SH-SY5Y (cell line): ENCODE results near the gene PRKCH.

ENCODE experiments used
- GATA2 ChIP-seq: IDR thresholded peaks from 2 replicates; pipeline ENCODE4 v1.6.1; 2011; ENCODE audit warnings: mild to moderate bottlenecking, low read depth, low read length
- GATA3 ChIP-seq: IDR thresholded peaks from 2 replicates; pipeline ENCODE4 v1.6.1; 2011; ENCODE audit warnings: low read depth, mild to moderate bottlenecking, low read length, moderate library complexity

The PRKCH gene

DNA sequence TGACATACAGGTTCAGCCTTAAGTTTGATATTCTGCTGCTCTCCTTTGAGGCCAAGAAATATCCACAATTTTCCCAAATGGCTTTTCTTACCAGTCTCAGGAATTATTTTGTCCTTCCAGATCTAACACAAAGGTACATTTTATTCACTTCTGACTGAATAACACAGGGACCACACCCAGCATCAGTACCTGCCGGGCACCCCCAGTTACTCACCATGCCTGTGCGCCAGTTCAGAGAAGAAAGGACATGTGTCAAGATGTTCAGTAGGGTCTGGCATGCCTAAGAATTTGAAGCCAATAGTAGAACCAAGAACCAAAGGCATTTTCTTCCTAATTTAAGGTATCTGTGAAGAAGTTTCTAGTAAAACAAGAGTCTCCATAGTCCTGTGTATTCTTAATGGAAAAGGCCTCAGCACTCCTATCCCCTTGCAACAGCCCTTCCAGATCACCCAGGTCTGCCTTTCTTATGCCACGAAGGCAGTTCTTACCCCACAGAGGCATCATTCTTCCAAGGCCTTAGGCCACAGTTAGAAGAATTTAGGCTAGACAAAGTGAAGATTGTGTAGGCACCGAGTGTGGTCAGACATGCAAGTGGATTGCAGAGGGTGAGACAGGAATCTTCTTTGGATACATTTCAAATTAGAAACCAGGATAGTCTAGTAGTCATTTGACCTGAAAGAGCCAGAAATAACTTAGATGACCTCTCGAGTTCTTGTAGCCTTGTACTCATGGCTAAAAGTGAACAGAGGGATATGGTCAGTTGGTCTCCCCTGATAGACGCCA, 233.9 kb downstream of the PRKCH start:
- no peak for TF ChIP-seq GATA3
- no peak for TF ChIP-seq GATA2

DNA sequence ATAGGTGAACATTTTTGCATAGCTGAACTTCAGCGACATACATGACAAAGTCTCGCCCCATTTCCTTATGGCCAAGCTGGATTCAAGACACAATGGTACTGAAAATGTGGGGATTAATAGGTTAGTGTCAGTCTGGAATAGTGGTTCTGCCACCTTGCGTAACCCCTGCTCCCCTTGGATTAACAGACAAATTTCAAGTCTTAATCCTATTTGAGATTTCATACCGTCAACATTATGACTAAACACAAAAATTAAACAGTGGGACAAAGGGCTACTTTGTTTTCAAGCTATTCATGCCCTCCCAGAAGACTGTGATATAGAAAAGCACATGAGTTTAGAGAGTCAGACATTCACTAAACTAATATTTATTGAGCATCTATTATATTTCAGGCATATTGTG, 235.1 kb downstream of the PRKCH start:
- no peak for TF ChIP-seq GATA3
- no peak for TF ChIP-seq GATA2

DNA sequence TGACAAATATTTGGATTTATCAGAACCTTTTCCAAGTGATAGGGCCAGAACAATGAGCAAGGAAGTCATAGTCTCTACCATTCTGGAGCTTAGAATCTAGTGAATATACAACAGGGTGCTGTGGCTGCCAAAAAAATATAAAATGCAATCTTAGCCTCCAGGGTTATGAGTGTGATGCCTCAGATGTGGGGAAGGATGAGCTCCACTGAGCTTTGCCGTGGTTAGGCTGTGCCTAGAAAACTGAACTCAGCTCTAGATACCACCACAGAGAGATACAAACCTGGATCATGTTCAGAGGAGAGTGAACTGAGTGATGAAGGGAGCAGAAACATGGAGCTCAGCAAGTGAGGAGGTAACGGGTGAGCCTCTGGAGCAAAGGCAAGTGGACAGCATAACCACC, 235.9 kb downstream of the PRKCH start:
- TF ChIP-seq GATA2: no peak
- no peak for TF ChIP-seq GATA3

DNA sequence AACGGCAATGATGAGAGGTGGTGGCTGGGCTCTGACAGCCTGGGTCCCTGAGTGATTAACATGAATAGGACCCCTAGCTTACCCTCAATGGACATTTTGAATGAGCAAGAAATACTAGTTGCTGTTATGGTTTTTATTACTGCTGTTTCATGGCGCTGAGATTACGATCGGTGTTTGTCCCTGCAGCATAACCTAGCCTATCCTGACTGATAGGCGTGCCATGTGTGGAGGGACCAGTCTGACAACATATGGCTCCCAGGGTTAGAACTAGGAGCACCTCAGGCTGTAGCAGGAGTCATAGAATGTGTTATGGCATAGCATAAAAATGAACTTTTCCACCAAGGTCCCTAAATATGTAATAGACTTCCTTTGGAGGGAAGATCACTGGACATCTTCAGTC, 236.5 kb downstream of the PRKCH start:
- TF ChIP-seq GATA2 (no peak), GATA3 (no peak)

DNA sequence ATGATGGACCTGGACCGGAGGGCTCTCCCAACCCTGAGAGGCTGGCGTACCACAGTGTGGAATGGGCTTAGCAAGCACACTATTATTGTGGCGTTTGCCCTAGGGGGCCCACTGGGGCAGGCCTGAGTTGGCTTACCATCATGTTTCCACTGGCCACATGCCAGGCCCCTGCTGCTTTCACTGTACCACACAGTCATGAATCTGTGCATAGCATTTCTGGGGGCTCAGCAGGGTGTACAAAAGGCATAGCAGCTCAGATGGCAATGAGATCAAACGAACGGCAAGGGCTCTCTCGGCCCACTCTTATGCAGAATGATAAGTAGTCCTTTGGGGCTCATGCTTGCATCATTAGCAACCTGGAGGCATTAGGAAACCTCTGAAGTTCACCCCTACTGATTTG, 236.9 kb downstream of the PRKCH start:
- TF ChIP-seq GATA2 (no peak), GATA3 (no peak)

DNA sequence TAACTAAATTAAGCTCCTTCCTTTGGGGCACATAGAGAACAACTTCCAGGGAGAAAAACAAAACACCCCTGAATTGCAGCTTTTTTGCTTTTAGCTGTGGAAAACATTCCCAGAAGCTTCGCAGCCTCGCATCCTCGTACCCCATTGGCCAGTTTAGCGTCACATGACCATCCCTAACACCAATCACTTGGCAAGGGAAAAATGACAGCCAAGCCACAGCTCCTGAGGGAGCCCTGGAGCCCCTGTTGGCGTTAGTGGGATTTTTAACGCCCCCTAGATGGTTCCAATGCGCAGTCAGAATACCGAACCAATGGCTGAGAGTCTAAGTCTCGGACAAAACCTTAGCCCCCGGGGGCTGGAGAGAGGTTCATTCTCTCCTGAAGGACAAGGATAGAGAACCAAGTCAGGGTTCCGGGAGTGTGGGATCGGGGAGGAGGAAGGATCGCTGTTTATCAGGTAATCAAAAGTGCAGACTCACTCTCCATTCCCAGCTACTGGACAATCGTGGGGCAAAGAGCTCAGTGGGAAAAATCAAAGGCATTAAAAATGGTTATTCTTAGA, 238.3 kb downstream of the PRKCH start:
- TF ChIP-seq GATA2 (no peak), GATA3 (no peak)

DNA sequence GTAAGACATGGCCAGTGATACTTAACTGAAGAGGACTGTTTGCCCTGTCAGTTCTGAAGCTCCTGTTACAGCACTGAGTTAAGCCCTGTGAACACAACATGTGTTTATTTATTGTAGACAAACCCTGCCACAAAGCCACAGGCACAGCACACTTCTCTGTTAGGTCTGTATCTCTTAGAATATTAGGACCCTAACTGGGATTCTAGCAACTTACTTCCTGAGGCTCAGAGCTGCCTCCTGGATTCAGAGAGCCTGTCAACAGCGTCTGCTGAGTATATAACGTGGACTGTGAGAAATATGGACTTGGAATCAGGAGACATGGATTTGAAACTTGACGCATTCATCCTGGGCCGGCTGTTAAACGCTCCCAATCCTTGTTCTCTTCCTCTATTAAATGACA, 238.9 kb downstream of the PRKCH start:
- TF ChIP-seq GATA2 (no peak), GATA3 (no peak)

DNA sequence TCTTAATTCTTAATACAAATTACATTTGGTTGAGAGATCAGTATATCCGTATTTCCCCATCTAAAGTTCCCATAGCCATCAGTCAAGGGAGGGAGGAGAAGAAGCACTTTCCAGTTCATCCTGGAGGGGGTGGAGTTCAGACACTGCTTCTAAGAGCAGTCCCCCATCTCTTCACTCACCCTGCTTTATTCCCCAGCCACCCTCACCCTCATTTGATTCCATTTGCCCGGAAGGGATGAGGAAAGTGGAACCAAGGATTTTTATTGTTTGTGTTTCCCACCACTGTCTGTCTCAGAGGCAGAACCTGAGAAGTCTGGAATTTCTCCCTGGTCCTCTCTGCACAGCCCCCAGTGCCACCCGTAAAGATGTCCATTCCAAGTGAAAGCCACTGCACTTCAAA, 239.7 kb downstream of the PRKCH start:
- TF ChIP-seq GATA3: no peak
- TF ChIP-seq GATA2: no peak

DNA sequence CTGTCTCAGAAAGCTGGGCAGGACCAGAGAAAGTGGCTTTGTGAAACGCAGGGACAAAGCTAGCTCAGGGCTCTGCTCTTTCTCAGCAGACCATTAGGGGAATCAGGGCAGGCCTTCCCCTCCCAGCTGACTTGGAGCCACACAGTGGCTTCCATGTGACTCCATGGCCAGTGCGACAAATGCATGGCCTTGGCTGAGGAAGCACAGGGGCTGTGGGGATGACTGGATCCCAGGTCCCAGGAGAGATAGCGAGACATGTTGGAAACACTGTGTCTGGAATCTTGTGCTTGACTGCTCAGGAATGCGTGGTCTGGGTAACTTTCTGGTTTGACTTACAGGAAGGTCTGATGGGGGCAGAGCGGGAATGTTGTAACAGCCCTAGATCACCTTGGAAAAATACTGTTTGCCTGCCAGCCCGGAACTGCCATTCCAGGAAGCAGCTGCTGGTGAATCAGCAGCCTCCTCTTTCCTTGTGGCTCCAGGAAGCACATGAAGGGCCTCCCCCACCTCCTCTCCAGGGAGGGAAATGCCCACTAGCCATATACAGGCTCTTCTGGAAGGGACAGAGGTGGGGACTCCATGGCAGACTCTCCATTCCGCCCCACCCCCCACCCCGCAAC, 240.4 kb downstream of the PRKCH start:
- TF ChIP-seq GATA3 (no peak), GATA2 (no peak)

DNA sequence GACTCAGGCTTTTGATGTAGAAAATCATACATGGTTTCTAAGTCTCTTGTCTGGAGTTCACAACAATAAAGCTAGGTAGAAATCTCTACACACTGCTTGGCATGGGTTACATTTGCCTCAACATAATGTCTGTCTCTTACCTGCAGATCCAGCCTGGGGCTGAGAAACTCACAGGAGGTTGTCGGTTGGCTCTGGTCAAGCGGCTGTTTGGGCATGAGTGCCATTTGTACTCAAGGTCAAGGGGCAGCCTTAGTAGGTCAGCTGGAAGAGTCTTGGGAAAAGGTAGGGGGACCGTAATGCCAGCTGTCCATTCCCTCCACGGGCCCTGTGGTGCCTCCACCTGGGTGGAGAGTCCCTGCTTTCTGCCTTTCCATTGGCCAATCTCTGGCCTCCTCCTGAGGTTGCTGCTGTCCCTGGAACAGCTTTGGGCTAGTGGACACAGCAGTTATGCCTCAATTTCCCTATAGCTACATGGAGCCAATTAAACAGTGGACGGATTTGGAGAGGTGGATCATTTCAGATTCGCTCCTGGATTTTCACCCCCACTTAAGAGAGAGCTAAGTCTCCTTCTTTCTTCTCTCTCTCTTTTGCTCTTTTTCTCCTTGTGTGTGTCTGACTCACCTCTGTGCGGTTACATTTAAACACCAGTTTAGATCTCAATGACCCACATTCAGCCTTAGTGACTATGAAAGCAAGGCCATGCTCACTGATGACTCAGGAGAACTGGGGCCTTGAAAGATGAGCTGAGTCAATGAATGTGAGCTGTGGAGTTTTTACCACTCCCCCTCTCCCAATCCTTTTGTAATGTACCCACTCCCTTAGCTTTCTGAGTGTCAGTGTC, 241.2 kb downstream of the PRKCH start:
- TF ChIP-seq GATA3 (no peak), GATA2 (no peak)

DNA sequence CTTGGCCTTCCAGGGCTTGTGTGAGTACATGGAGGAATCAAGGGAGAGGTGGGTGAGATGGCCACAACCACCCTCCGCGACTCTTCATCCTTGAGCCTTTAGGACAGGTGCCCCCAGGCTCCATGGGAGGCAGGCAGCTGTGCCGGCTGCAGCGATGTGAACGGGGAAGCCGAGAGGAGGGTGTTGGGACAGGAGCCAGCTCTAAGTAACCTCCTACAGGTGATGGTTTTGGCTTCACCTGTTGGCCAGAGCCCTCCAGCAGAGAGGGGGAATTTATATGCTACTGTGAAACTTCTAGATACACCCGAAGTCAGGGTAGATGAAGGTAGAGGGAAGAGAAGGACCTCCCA, 241.8 kb downstream of the PRKCH start:
- TF ChIP-seq GATA2: no peak
- no peak for TF ChIP-seq GATA3

DNA sequence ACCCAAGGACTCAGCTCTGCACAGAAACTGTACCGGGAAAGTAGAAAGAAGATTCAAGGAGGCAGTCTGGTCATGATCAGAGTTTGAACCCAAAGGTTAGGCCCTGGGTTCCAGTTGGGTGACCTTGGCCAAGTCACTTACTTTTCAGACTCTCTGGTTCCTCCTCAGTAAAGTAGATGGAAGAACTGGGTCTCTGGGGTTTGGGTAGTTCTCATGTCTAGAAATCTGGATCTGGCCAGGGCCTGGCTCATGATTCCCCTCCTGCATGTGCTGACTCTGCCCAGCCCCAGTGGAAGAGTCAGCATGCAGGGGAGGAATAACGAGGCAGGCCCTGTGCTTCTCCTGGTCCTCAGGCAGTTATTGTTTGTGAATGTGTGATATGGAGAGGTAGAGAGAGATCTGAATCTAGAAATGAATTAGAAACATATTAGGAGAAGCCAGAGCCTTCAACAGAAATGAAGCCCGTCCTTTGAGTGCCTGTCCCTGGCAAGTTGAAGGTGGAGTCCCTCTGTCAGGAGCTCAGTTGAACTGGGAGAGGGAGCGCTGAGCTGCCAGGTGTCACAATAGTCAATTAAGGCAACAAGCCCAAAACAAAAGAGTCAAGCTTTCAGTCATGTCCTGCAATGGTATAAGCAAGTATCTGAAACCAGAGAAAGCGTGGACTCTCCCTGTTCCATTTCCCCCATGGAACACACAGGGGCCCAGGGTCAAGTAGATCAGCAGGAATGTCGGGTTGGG, 242.7 kb downstream of the PRKCH start:
- TF ChIP-seq GATA2 (peak; percentile 21; the same call in 1 of the 2 replicates), GATA3 (no peak)

DNA sequence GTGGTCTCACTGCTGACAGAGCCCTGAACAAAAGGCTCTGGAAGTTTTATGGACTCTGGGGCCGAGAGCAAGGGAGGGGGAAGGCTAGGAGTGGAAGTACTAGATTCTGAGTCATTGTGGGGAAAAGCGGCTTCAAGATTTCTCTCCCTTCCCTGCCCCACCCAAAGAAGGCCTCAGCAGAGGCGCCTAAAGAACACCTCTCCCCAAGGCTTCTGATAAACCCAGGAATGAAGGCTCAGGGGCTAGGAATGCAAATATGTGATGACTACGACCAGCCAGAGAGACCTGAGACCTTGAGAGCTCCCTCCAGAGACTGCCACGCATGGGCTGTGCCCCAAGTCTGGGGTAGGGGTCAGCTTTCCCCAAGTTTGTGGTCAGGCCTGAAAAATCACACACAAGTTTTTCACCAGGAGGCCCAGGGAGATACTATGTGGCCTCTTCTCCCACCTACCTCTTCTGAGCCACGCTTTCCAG, 243.3 kb downstream of the PRKCH start:
- TF ChIP-seq GATA3 (no peak), GATA2 (no peak)

DNA sequence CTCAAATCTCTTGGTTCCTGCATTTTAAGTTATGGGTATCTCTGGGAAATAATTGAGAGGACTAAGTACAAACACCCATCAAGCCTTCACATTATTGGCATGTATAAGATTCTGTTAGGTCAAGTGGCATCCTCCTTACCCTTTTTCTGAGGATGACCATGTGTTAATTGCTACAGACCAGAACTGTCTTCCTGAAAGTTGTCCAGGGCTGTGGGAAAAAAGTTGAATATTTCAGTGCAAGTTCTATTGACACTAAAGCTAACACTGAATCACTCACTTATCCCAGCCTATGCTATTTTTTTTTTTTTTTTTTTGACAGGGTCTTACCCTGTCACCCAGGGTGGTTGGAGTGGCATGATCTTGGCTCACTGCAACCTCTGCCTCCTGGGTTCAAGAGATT, 243.8 kb downstream of the PRKCH start:
- TF ChIP-seq GATA3 (no peak), GATA2 (no peak)
